GM19463 (cell line): ENCODE results near the gene KCNH8.

Experiments used
- ATAC-seq: cut with Tn5 transposase; IDR thresholded peaks from one replicate; pipeline ENCODE4 v1.9.1; 2021; ENCODE audit warnings: mild to moderate bottlenecking, moderate library complexity; ENCODE audit not compliant: unreplicated experiment

The KCNH8 gene

GRCh38 chr3:19574268-19574667 is 426.0 kb downstream of the KCNH8 start:
- no peak for ATAC-seq

GRCh38 chr3:19576343-19576742 is 428.0 kb downstream of the KCNH8 start:
- no peak for ATAC-seq
